HS-5 (cell line): ENCODE results near the gene PCLO.

Experiments used
- DNase-seq: peaks from one replicate; pipeline ENCODE4 v3.0.0-alpha.2; 2012; ENCODE audit warnings: low read depth

Gene PCLO

GRCh38 chr7:83040484-83040883, 122.2 kb downstream of the PCLO start:
- DNase-seq, result no peak

- DNase-seq, result no peak
Measured at GRCh38 chr7:83038787-83039186, 123.9 kb downstream of the PCLO start.

DNA sequence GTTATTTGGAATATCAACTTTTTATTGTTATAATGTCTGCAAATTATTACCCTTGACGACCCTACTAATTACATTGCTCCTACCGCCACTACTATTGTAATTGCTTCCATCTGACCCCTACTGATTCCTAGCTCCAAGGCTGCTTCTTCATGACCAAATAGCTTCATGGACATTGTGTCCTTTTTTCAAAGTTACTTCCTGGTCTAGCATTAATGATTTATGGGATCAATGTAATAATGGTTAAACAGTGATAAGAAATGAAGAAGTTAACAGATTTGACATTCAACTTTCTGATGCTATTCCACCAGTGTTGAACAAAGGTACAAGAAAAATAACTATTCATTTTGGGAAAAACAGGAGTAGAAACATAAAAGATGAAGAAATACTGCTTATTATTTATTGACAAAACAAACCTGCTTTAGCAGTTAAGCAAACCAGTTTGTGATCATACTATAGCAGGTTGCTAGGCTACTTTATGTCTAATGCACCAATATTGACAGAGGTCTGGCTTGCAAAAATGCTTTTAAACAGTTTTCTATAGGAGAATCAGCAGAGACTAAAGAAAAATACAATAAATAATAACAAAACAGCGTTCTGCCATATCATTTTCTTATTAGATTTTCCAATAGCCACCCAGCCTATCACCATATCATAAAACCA, 125.8 kb downstream of the PCLO start:
- DNase-seq, result no peak

- no peak for DNase-seq
Measured at GRCh38 chr7:83036130-83036529, 126.6 kb downstream of the PCLO start.

DNA sequence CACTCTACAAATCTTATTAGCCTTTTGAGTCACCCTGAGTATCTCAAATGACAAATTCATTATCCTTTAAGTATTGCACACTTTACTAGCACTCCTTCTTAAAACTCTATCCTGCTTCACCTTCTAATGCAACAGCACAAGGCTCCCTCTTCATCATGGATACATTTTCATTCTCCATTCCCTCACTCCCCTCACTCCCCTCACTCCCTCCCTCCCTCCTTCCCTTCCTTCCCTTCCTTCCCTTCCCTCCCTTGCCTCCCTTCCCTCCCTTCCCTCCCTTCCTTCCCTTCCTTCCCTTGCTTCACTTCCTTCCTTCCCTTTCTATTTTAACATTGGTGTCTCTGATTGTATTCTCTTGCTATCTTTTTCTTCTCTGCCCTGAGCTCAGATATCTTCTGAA, 130.5 kb downstream of the PCLO start:
- DNase-seq, result no peak

DNA sequence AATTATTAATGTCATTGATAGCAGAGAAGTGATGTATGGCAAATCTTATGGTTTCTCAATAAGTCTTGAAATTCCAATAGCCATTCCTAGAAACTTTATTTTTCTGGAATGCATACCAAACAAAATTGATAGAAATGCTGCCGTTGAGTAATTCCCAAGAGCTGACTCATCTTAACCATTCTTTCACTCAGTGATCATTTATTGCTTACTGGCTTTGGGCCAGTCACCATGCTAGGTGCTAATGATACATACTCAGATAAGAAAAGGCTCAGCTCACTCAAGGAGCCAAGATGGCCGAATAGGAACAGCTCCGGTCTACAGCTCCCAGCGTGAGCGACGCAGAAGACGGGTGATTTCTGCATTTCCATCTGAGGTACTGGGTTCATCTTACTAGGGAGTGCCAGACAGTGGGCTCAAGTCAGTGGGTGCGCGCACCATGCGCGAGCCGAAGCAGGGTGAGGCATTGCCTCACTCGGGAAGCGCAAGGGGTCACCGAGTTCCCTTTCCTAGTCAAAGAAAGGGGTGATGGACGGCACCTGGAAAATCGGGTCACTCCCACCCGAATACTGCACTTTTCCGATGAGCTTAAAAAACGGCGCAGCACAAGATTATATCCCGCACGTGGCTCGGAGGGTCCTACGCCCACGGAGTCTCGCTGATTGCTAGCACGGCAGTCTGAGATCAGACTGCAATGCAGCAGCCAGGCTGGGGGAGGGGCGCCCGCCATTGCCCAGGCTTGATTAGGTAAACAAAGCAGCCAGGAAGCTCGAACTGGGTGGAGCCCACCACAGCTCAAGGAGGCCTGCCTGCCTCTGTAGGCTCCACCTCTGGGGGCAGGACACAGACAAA, 138.6 kb downstream of the PCLO start:
- peak; percentile 57 for DNase-seq

GRCh38 chr7:83021032-83021431, 141.7 kb downstream of the PCLO start:
- DNase-seq, result no peak

DNA sequence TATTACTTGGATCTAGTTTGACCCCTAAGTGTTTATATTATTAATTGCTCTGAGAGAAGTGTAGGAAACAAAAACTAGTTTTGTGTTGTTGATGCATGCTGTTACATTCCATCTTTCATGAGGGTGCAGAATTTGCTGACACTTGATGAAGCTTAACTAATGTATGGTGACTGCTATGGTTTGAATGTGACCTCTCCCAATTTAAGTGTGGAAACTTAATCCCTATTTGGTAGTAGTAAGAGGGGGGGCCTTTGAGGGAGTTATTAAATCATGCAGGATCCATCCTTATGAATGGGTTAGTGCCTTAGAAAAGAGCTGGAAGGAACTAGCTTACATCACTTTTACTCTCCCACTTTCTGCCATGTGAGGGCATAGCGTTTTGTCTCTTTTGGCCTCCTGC, 142.5 kb downstream of the PCLO start:
- no peak for DNase-seq

DNA sequence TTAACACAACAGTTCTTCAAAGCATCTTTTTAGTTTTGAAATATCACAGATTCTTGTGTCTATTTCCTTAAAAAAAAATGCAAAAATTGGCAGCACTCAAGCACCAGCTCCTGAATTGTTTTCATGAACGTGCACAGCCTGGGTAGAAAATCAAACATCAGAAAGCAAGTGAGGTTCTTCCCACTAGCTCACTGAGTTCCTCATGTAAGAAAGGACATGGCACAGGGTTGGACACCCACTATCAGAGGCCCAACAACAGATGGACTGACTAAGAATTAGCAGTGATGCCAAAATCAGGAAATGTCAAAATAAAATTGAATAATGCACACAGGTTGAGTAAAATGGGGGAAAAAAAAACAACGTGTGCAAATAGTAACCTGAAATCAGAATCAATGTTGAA, 146.8 kb downstream of the PCLO start:
- DNase-seq, result no peak

DNA sequence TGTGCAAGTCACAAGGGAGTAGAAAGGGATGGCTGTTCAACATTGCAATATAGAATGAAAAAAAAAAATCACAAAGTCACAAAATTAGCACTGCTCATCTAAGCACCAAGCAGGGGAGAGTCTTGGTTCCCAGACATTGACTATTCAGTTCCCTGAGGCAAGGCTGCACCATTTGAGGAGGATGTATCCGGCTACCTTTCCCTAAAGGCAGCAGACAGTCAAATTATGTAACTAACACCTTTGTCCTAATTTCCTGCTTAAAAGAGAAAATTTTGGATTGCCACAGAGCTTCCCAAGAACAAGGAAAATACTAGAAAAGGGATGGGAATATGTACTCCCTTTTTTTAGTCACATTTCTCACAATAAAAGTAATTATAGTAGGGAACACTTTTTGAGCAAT, 148.1 kb downstream of the PCLO start:
- no peak for DNase-seq

DNA sequence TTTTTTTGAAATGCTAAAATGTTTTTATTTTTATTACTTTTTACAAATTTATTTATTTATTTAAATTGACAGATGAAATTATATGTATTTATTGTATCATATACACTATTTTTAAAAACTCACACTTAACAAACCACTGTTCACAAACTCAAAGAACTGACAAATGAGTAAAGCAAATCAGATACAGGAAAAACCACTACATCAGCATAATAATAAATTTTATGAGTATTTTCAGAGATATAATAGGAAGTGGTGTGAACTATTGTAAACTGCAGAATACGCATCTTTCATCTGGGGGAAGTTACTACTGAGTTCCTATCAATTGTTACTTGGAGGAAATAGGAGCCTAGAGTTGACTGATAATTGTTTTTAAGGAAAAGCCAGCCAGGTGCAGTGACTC, 150.7 kb downstream of the PCLO start:
- DNase-seq, result no peak

DNA sequence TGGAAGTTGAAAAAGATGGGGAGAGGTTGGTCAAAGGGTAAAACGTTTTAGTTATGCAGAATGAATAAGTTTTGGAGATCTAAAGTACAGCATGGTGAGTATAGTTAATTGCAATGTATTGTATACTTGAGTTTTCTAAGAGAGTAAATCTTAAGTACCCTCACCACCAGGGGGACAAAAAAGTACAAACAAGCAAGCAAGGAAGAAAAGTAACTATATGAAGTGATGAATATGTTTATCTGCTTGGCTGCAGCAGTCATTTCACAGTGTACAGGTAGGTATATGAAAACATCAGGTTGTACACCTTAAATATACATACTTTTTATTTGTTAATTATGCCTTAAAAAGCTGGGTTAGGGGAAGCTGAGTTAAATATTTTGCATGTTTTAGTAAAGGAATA, 157.3 kb downstream of the PCLO start:
- no peak for DNase-seq

DNA sequence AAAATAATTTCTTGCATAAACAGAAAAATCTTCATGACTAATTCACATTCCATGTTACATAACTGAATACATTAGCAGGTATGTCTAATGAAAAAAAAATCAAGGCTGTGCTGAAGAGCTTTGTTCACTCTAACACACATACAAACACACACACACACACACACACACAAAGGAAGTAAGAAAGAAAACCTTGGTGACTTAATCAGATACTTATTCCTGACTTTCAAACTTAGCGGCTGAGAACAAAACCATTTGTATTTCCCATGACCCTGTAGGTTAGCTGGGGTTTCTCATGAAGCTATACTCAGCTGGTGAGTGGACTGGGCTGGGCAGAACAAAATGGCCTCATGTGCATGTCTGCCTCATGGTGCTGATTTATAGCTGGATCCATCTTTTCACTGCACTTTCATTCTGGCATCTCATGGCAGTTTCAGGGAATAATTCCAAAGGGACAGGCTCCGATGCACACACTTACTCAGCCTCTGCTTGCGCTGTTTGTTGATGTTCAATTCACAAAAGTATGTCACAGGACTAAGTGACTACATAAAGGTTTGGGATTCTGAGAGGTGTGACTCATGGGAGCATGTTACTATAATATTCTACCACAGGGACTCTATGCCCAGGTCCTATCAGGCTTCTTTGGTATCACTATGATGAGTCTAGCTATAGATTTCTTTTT, 161.2 kb downstream of the PCLO start:
- no peak for DNase-seq

GRCh38 chr7:82998436-82998835, 164.2 kb downstream of the PCLO start:
- no peak for DNase-seq

- no peak for DNase-seq
Measured at GRCh38 chr7:82985144-82985802, 177.4 kb downstream of the PCLO start.

- no peak for DNase-seq
Measured at GRCh38 chr7:82980130-82980788, 182.4 kb downstream of the PCLO start.

GRCh38 chr7:82975811-82976468, 186.7 kb downstream of the PCLO start:
- no peak for DNase-seq

DNA sequence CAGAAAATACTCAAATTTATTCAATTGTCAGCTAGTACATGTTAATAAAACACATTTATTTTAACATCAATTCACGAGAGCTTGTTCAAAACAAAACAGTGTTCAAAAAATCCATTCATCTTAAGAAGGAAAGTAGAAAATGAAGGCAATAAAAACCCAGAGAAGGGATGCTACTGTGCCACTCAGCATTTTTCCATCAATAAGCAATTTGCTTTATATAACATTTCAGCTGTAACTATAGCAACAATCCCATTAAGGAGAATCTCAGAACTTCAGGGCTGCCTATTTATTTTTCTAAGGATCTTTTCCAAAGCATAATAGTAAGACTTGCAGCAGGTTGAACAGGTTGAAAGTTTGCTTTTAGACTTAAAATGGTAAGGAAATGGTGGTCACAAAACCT, 190.5 kb downstream of the PCLO start:
- DNase-seq, result no peak

DNA sequence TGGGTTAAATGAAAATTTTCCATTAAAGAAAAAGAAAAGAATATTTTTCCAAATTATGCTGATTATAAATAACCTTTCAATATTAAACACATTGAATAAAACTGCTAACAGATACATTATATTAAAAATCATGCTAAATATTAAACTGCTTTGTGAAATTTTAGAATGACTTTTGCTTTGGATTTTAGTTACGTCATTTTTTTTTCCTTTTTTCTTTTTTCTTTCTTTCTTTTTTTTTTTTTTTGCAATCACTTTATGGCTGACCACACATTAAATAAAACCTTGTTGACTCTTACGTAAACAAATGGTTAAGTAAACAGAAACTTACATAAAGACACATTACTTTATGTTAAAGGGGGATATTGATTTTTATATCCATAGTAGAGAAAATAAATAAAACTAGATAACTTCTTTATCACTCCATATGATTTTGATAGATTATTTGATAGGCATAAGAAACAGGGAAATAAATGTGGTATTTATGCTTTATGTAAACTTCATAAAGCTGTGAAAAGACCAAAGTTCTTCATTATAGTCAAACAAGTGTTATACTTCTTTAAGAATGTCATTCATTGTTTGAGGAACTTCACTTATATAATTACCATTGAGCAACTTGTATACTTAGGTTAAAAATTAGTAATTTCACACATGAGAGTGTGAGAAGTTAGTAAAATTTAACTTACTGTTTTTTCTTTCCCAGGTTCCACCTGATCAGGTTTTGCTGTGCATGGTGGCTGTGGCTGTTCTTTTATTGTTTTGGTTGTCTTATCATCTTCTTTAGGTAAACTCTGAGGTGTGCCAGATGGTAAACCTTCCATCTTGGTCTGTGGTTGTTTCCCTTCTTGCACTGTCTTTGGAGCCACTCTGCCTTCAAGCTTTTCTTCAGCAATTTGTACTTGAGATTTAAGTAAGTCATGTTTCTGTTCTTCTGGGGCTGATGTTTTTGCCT, 197.3 kb downstream of the PCLO start:
- no peak for DNase-seq

- DNase-seq, result no peak
Measured at GRCh38 chr7:82964150-82964882, 198.4 kb downstream of the PCLO start.
